DOHH2 (cell line): ENCODE results near the gene HTRA1.

Experiments used
- H3F3A ChIP-seq: fragments of 200-600 bp; sonication (generic), shearing (Covaris generic); 2 replicates; pipeline ENCODE4 v1.6.0; 2016; ENCODE audit warnings: antibody characterized with exemption, mild to moderate bottlenecking; ENCODE audit not compliant: control insufficient read depth, insufficient read depth
- H3K27ac ChIP-seq: fragments of 200-600 bp; sonication (generic); 2 replicates; pipeline ENCODE4 v1.5.1; 2014; ENCODE audit warnings: low read depth, mild to moderate bottlenecking, low read length, moderate library complexity
- H3K27me3 ChIP-seq: fragments of 200-600 bp; sonication (generic); 2 replicates; pipeline ENCODE4 v1.6.1; 2014; ENCODE audit warnings: mild to moderate bottlenecking, low read length, mixed read lengths; ENCODE audit not compliant: control insufficient read depth
- H3K36me3 ChIP-seq: fragments of 200-600 bp; sonication (generic); 2 replicates; pipeline ENCODE4 v1.6.1; 2014; ENCODE audit warnings: mild to moderate bottlenecking, low read length, moderate library complexity, mixed read lengths; ENCODE audit not compliant: control insufficient read depth
- H3K4me1 ChIP-seq: fragments of 200-600 bp; sonication (generic); 2 replicates; pipeline ENCODE4 v1.6.1; 2014; ENCODE audit warnings: mild to moderate bottlenecking, low read length, mixed read lengths; ENCODE audit not compliant: control insufficient read depth
- H3K4me2 ChIP-seq: fragments of 200-600 bp; sonication (generic); 2 replicates; pipeline ENCODE4 v1.6.0; 2014; ENCODE audit warnings: mild to moderate bottlenecking, low read length, moderate library complexity
- H3K4me3 ChIP-seq: fragments of 200-600 bp; sonication (generic); 2 replicates; pipeline ENCODE4 v1.5.1; 2014; ENCODE audit warnings: mild to moderate bottlenecking, low read length, mixed read lengths
- H3K79me2 ChIP-seq: fragments of 200-600 bp; sonication (generic); 2 replicates; pipeline ENCODE4 v1.6.1; 2014; ENCODE audit warnings: mild to moderate bottlenecking, low read length, mixed read lengths; ENCODE audit not compliant: control insufficient read depth
- H3K9me2 ChIP-seq: fragments of 200-600 bp; sonication (generic); replicated peaks from 2 replicates; pipeline ENCODE4 v1.6.1; 2014; ENCODE audit warnings: mild to moderate bottlenecking, low read length, mixed read lengths; ENCODE audit not compliant: control insufficient read depth
- H3K9me3 ChIP-seq: fragments of 200-600 bp; sonication (generic); 2 replicates; pipeline ENCODE4 v1.6.1; 2014; ENCODE audit warnings: antibody characterized with exemption, low read length, mixed read lengths; ENCODE audit not compliant: control insufficient read depth, insufficient read depth
- H4K20me1 ChIP-seq: fragments of 200-600 bp; sonication (generic); 2 replicates; pipeline ENCODE4 v1.6.0; 2014; ENCODE audit warnings: low read depth, mild to moderate bottlenecking, antibody characterized with exemption, low read length, moderate library complexity; ENCODE audit not compliant: control insufficient read depth, insufficient read depth
- EZH2phosphoT487 ChIP-seq: fragments of 200-600 bp; sonication (generic); IDR thresholded peaks from 2 replicates; pipeline ENCODE4 v1.6.1; 2017; ENCODE audit warnings: borderline replicate concordance, mild to moderate bottlenecking, antibody characterized with exemption, low read length, moderate library complexity, mixed read lengths
- TF ChIP-seq, protein P1 (sequence below): fragments of 200-600 bp; sonication (generic); IDR thresholded peaks from one replicate; pipeline ENCODE4 v1.5.1; 2014; ENCODE audit warnings: antibody characterized with exemption, mild to moderate bottlenecking, low read depth, low read length; ENCODE audit not compliant: poor library complexity, severe bottlenecking

The HTRA1 gene

GRCh38 chr10:122469848-122470247, 8.5 kb downstream of the HTRA1 start:
- Histone ChIP-seq H3K27me3 (peaks cover 10% of the 10 kb centered on the region), H3K27ac (no peak overlapping the region), H3F3A (no peaks in the 10 kb centered on the region), H3K9me3 (no peaks in the 10 kb centered on the region), H3K4me2 (no peak overlapping the region), H4K20me1 (no peaks in the 10 kb centered on the region; the same call in 1 of the 2 replicates), H3K9me2 (no peaks in the 10 kb centered on the region), H3K4me1 (no peaks in the 10 kb centered on the region), H3K79me2 (no peaks in the 10 kb centered on the region), H3K4me3 (no peak overlapping the region), H3K36me3 (no peaks in the 10 kb centered on the region)
- no peak for TF ChIP-seq EZH2phosphoT487

GRCh38 chr10:122471531-122472177, 10.3 kb downstream of the HTRA1 start:
- TF ChIP-seq, protein P1, sequence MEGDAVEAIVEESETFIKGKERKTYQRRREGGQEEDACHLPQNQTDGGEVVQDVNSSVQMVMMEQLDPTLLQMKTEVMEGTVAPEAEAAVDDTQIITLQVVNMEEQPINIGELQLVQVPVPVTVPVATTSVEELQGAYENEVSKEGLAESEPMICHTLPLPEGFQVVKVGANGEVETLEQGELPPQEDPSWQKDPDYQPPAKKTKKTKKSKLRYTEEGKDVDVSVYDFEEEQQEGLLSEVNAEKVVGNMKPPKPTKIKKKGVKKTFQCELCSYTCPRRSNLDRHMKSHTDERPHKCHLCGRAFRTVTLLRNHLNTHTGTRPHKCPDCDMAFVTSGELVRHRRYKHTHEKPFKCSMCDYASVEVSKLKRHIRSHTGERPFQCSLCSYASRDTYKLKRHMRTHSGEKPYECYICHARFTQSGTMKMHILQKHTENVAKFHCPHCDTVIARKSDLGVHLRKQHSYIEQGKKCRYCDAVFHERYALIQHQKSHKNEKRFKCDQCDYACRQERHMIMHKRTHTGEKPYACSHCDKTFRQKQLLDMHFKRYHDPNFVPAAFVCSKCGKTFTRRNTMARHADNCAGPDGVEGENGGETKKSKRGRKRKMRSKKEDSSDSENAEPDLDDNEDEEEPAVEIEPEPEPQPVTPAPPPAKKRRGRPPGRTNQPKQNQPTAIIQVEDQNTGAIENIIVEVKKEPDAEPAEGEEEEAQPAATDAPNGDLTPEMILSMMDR = no peak
- TF ChIP-seq EZH2phosphoT487 = no peak
- peaks cover 10% of the 10 kb centered on the region for H3K27me3 ChIP-seq
- no peaks in the 10 kb centered on the region for H3K4me1 ChIP-seq
- H3K27ac ChIP-seq = no peak overlapping the region
- H3K4me2 ChIP-seq = no peak overlapping the region
- no peaks in the 10 kb centered on the region for H3F3A ChIP-seq
- H3K79me2 ChIP-seq = no peaks in the 10 kb centered on the region
- no peak overlapping the region for H3K4me3 ChIP-seq
- H3K9me2 ChIP-seq = no peaks in the 10 kb centered on the region
- H3K36me3 ChIP-seq = no peaks in the 10 kb centered on the region
- no peaks in the 10 kb centered on the region for H4K20me1 ChIP-seq
- no peaks in the 10 kb centered on the region for H3K9me3 ChIP-seq

DNA sequence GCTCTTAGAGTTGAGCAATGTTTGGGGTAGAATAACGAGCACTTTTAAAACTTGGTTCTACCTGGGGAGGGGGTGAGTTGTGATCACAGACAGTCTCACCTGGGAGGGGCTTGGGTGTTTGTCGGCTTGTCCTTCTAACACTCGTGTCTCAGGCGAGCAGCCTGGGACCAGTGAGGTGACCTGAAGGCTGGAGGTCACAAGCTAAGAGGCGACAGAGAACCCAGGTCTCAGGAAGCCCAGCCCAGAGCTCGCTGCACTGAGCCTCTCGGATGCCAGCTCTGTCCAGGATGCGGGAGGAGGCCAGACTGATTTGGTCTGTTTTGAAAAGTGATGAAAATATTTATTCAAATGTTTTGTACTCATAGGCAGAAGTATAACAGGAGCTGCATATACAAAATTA, 11.8 kb downstream of the HTRA1 start:
- no peak overlapping the region for H3K4me2 ChIP-seq
- no peaks in the 10 kb centered on the region for H3F3A ChIP-seq
- no peak overlapping the region for H3K4me3 ChIP-seq
- no peaks in the 10 kb centered on the region for H3K9me3 ChIP-seq
- H3K4me1 ChIP-seq = no peaks in the 10 kb centered on the region
- H3K36me3 ChIP-seq = no peaks in the 10 kb centered on the region
- no peaks in the 10 kb centered on the region for H3K79me2 ChIP-seq
- TF ChIP-seq EZH2phosphoT487 = no peak
- TF ChIP-seq, protein P1 = no peak
- no peaks in the 10 kb centered on the region for H3K9me2 ChIP-seq
- H4K20me1 ChIP-seq = no peaks in the 10 kb centered on the region
- H3K27ac ChIP-seq = no peak overlapping the region
- peaks cover 10% of the 10 kb centered on the region for H3K27me3 ChIP-seq

DNA sequence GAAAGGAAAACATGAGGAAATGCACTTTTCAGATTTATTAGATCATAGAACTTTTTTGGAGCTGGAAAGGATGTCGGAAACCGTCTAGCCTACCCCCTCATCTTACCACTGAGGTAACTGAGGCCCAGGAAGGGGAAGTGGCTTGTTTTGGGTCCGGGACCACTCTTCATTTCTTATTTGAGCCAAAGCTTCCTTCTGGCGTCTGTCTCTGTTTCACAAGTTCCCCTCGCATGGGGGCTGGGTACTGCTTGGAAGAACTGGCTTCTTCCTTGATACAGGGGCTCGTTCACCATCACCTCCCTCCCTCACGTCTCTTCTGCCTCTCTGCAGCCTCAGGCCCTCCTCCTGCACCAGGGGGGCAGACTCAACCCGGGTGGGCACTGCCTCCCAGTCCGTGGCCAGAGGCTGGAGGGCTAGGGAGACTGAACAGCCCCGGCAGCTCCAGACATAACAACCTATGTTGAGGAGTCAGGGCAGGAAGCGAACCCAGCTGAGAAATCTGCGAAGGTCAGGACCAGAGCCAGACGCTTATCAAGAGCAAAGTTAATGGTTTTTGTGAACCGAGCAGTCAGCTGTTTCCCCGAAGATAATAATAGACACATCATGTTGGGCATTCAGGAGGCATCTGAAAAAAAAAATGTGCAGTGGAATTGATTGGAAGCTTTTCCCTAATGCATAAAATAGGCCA, 12.9 kb downstream of the HTRA1 start:
- TF ChIP-seq EZH2phosphoT487 = no peak
- TF ChIP-seq, protein P1 = no peak
- Histone ChIP-seq H3K9me3 (no peaks in the 10 kb centered on the region), H3K9me2 (no peaks in the 10 kb centered on the region), H3K79me2 (no peaks in the 10 kb centered on the region), H3K4me1 (no peaks in the 10 kb centered on the region), H3K27ac (no peak overlapping the region), H3K4me2 (no peak overlapping the region), H4K20me1 (no peaks in the 10 kb centered on the region), H3K4me3 (no peak overlapping the region), H3K36me3 (no peaks in the 10 kb centered on the region), H3F3A (no peaks in the 10 kb centered on the region), H3K27me3 (peaks cover 10% of the 10 kb centered on the region)
